HAP-1 (cell line): Measurements from ENCODE around the gene NRIP3.
"Not testable (repeated sequence)": the region's sequence is repeated elsewhere in the genome, so short reads cannot be mapped to it uniquely, and the experiment has no call there.

Experiments
- DNase-seq, 2 experiments: peaks; one replicate each; pipeline ENCODE4 v3.0.0-alpha.2; 2016 to 2020; ENCODE audit warnings: low spot score in 2 of 2
- H3K27me3 ChIP-seq: fragments of 250-450 bp; sonication (Bioruptor Pico); 2 replicates; pipeline ENCODE4 v1.5.1; 2020; ENCODE audit warnings: low read depth, mild to moderate bottlenecking, moderate library complexity
- H3K36me3 ChIP-seq: fragments of 250-450 bp; sonication (Bioruptor Pico); replicated peaks from 2 replicates; pipeline ENCODE4 v1.5.1; 2020; ENCODE audit warnings: mild to moderate bottlenecking
- H3K4me1 ChIP-seq: fragments of 250-450 bp; sonication (Bioruptor Pico); 2 replicates; pipeline ENCODE4 v1.5.1; 2020; ENCODE audit warnings: mild to moderate bottlenecking
- H3K4me3 ChIP-seq: fragments of 250-450 bp; sonication (Bioruptor Pico); 2 replicates; pipeline ENCODE4 v1.5.1; 2020; ENCODE audit warnings: mild to moderate bottlenecking, moderate library complexity
- H3K9me3 ChIP-seq: fragments of 250-450 bp; sonication (Bioruptor Pico); 2 replicates; pipeline ENCODE4 v1.5.1; 2020; ENCODE audit warnings: mild to moderate bottlenecking, moderate library complexity
- in situ Hi-C: fragments of 300-500 bp; cut with MboI; formaldehyde crosslinking; loops from 3 replicates; pipeline ENCODE4 v1.14.3; 2020; ENCODE audit warnings: low sequenced_read_pairs, inconsistent platforms, mixed read lengths

The NRIP3 gene

DNA sequence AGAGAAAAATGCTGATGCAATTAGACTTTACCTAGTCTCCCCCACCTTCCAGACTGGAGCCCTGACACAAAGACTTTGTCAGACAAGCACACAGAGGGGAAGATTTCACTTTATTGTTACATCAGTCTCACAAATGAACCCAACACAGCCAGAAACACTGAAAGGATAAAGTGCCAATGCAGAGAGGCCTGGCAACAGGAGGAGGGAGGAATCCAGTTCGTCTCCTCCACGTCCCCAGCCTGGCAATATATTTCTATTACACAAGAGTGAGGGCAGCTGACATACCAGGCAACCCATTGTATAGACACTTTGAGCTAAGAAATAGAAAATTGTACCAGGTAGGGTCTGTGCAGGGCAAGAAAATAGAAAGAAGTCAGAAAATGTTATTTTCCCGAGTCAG lies 23.3 kb downstream of the NRIP3 start:
- Histone ChIP-seq H3K4me3 (no peak overlapping the region), H3K36me3 (no peaks in the 10 kb centered on the region), H3K4me1 (no peaks in the 10 kb centered on the region), H3K27me3 (no peaks in the 10 kb centered on the region), H3K9me3 (no peaks in the 10 kb centered on the region)
- no peak for DNase-seq
- in situ Hi-C loops: no loop called here

DNA sequence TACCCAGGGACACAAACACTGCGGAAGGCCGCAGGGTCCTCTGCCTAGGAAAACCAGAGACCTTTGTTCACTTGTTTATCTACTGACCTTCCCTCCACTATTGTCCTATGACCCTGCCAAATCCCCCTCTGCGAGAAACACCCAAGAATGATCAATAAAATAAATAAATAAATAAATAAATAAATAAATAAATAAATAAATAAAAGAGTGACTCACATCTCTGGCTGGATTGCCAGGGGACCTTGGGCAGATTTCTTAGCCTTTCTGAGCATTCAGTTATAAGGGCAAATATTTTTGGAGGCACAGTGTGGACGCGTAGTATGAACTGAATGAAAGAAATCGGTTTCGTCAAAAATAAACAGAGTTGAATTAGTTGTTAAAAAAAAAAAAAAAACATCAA lies 24.4 kb downstream of the NRIP3 start:
- in situ Hi-C loops, DNase-seq, H3K27me3 ChIP-seq: not testable (repeated sequence)

DNA sequence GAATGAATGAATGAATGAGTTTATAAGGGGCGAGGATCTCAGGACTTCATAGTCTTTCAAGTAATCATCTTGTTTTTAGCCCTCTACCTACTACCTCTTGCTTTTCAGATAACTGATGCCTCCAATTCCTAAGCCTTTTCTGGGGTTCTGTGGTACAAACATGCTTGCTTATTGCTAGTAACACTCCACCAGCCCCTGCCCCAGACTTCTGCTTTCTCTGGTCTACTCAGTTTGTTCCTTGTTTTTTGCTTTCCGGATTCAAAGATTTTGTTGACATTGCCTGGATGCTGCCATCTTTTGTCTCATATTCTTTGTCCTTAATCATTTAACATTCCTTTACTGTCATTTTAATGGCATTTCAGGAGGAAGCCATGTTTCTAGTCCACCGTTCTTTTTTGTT lies 30.7 kb downstream of the NRIP3 start:
- in situ Hi-C loops: no loop called here
- Histone ChIP-seq H3K9me3 (no peaks in the 10 kb centered on the region), H3K36me3 (no peaks in the 10 kb centered on the region), H3K4me1 (peaks cover 4% of the 10 kb centered on the region), H3K4me3 (no peak overlapping the region), H3K27me3 (no peaks in the 10 kb centered on the region)
- DNase-seq: no peak

More for the DNA sequence above, 24.4 kb downstream of the NRIP3 start:
- H3K9me3 ChIP-seq, H3K4me3 ChIP-seq, H3K4me1 ChIP-seq, H3K36me3 ChIP-seq: not testable (repeated sequence)

DNA sequence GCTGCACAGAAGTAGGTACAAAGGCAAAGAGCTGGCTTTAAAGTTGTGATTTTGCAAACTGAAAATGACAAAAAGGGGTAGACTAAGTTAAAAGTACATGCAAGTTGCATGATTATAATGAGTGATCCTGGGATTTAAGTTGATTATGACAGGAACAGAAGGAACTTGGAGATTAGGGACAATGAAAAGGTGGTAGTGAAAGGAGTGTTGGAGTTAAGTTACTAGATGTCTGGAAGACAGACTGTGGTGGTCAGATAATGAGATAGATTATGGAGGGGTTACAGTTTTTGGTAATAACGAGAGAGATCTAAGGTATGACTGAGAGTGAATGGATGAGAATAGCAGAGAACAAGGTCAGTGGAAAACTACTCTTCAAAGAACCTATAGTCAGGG lies 31.9 kb downstream of the NRIP3 start:
- H3K4me3 ChIP-seq: no peak overlapping the region
- no peaks in the 10 kb centered on the region for H3K36me3 ChIP-seq
- in situ Hi-C loops: no loop called here
- peaks cover 4% of the 10 kb centered on the region for H3K4me1 ChIP-seq
- DNase-seq: no peak
- H3K9me3 ChIP-seq: no peaks in the 10 kb centered on the region
- H3K27me3 ChIP-seq: no peaks in the 10 kb centered on the region

DNA sequence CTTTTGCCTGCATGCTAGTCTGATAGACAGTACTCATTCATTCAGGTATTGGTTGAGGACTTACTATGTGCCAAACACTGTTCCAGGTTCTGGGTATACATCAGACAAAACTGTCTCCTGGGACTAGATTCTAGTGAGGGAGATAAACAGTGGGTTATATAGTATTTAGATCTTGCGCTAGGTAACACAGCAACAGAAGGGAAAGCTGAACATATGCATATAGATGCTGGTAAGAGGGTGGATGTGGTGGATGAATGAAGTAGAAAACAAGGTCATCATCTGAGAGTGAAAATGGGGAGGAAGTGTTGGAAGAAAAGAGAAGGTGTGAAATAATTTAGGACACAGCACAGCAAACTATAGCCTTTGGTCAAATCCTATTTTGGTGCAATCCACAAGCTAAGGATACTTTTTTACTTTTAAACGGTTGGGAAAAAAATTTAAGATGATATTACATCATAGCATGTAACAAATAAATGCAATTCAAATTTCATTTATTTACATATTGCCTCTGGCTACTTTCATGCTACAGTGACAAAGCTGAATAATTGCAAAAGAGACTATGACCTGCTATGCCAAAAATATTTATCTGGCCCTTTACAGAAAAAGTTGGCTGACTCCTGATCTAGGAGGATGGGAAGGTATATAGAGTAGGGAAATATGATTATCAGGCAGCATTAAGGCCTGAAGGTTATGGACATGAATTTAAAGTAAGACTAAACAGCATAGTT lies 32.4 kb downstream of the NRIP3 start:
- Histone ChIP-seq H3K4me1 (peaks cover 4% of the 10 kb centered on the region), H3K36me3 (no peaks in the 10 kb centered on the region), H3K9me3 (no peaks in the 10 kb centered on the region), H3K27me3 (no peaks in the 10 kb centered on the region), H3K4me3 (no peak overlapping the region)
- DNase-seq: no peak
- in situ Hi-C loops: no loop called here

DNA sequence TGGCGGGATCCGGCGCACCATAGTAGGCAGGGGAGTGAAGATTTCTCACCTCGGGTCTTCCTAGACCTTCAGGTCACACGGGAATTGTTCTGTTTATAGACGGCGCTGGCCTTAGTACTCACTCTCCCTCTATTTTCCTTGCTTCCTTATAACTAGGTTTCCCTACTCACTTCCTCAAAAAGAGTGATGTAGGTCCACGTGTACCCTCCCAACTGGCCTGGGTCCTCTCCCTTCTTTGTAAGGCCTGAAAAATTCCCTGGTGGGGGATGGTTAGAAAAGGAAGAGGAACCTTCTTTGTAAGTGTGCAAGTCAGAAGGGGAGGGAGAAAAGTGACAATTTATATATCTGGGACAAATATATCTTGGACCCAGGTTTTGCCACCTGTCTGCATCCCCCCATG lies 36.6 kb downstream of the NRIP3 start:
- Histone ChIP-seq H3K27me3 (no peaks in the 10 kb centered on the region), H3K4me1 (peaks cover 4% of the 10 kb centered on the region), H3K36me3 (no peaks in the 10 kb centered on the region), H3K4me3 (no peak overlapping the region), H3K9me3 (no peaks in the 10 kb centered on the region)
- DNase-seq: no peak
- in situ Hi-C loops: no loop called here

DNA sequence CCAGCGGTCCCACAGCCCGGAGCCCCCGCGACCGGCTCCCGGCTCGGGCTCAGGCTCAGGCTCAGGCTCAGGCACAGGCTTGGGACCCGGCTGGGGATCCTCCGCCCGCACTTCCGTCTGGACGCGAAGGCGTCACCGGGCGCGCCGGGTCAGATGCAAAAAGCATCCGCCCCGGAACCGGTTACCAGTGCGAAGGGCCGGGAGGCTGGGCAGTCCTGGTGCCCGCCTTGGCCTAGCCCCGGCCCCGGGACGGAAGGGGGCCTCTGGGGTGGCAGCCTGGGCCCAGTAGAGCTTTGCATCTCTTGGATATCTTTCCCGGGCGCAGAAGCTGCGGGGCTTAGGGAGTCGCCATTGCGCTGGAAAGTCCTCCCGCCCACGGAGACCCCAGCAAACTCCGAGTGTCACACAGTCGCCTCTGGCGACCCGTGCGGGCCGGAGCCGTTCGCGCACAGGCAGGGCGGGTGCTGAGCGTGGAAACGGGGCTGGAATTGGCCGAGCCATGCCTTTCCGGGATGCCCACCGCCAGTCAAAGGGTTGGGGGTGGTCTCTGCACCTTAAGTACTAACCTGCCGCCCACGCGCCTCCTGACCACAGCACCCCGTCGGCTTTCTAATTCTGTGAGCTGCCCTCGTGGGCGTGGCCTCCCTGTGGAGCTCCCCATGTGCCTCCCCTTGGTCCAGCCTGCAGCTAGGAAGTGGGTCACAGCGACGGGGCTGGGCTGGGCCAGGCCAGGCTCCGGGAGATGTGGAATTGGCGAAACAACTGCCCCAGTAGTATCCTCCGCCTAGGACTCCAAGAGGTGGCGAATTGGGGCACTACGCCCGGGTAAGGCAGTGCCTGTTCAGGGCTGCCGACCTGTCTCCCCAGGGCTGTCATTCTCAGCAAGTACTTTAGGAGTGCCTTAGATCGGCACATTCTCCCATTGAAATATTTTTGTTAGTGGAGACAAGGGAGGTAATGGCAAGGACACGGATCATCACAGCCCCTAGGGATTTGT lies 39.2 kb downstream of the NRIP3 start, which contains the start of gene TMEM9B:
TSS of gene TMEM9B (minus strand) at position 119 of the 997 bp plus-strand sequence. CDS start 129 bp downstream, outside the sequence.
- in situ Hi-C loops: no loop called here
- peak within 1 kb of the TSS; percentile 93 for H3K4me3 ChIP-seq
- no peaks in the 10 kb centered on the region for H3K27me3 ChIP-seq
- H3K4me1 ChIP-seq: 0 out of 2 replicates have a peak, but pooled peaks cover 1% of the 10 kb centered on the region
- peak; percentile 67 to 88 for DNase-seq
- no peaks in the 10 kb centered on the region for H3K36me3 ChIP-seq
- no peaks in the 10 kb centered on the region for H3K9me3 ChIP-seq

DNA sequence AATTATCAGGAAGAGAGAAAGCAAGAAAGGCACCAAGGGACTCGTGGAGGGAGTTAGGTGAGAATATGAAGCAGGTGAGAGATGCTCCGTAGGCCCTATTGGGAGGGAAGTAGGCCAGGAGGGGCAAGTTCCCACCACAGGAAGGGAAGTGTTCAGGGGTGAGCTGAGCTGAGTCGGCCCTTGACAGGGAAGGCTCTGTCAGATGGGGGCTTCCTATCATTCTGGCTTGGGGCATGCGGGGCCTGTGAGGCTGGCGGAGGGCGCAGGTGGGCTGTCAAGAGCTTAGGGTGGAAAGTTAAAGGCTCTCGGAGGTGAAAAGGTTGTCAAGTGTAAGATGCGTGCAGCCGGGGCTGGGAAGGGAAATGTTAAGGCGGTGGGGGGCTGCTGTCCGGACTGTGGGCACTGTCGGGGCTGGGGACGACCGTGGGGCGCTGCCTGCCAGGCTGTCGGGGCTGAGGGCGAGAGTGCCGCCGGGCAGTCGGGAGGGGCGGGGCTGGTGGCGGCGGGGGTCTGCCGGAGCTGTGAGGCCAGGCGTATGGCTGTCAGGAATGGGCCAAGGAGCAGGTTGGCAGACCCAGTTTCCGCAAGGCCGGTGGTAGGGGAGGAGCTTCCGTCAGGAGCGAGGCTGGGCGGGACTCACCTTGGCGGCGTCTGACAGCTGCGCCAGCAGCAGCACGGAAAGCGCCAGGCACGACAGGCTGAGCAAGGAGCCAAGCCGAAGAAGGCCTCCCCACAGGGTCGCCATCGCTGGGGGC lies 40.1 kb downstream of the NRIP3 start:
- Histone ChIP-seq H3K9me3 (no peaks in the 10 kb centered on the region), H3K4me3 (peak overlapping the region; percentile 93), H3K4me1 (no peaks in the 10 kb centered on the region), H3K36me3 (no peaks in the 10 kb centered on the region), H3K27me3 (no peaks in the 10 kb centered on the region)
- in situ Hi-C loops: no loop called here
- peak; percentile 66 to 86 for DNase-seq

DNA sequence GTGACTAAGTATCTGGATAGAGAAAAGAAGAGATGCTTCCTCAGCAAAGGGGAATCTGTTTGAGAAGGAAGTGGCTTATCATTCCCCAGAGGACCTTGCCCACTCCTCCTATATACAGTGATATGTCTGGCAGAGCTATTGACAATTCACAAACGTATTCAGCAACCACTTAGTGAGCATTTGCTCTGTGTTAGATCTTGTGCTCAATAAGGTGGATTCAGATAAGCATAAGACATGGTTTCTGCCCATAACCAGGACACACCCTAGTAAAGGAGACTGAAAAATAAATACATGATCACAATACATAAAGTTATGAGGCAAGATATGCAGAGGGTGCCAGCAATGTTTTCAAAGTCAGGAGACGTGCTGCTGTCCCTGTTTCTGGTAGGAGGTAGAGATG lies 41.0 kb downstream of the NRIP3 start:
- in situ Hi-C loops: no loop called here
- H3K27me3 ChIP-seq: no peaks in the 10 kb centered on the region
- DNase-seq: no peak
- peak overlapping the region; percentile 93; the same call in 1 of the 2 replicates for H3K4me3 ChIP-seq
- no peaks in the 10 kb centered on the region for H3K36me3 ChIP-seq
- H3K9me3 ChIP-seq: no peaks in the 10 kb centered on the region
- no peaks in the 10 kb centered on the region for H3K4me1 ChIP-seq

DNA sequence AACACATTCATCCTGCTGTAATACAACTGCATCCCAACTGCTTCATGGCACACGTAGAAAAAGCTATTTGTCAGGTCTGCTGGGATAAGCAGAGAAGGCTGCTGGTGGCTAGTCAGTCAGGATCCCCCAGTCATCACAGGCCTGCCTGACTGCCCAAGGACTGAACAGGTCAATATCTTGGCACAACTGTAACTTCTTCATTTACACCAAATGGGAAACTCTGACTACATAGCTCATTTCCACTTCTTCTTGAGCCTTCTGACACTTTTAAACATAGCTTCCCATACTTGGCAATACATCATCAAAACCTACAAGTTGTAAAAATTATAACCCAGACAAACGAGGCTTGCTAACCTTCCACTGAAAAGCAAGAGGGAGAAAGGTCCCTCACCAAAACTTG lies 42.4 kb downstream of the NRIP3 start:
- DNase-seq: no peak

DNA sequence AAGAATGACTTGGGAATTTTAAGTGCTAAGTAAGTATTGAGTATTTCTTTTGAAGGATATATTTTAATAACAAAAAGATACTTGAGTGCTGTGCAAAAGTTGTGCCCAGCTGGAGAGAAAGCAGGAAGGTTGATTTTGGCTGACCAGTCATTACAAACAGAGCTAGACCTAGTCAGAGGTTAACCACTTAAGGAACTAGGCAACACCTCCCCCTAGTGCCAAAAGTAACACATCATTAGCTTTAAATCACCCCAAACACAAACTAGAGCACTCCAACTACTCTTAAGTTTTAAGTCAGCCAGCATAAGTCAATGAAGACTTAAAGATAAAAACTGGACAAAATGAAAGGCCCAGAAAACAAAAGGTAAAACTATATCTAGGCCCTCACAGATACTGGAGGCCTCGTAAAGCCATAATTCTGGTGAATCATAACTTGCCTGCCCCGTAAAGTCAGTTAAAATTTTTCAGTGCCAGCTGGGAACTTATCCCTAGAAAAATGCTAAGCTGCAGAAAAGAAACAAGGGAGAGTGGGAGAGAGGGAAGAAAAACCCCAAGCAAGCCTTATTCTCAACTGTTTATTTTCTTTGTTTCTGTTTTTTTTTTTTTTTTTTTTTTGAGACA lies 44.1 kb downstream of the NRIP3 start:
- Histone ChIP-seq H3K4me3 (no peak overlapping the region), H3K27me3 (no peaks in the 10 kb centered on the region), H3K4me1 (no peaks in the 10 kb centered on the region), H3K36me3 (0 out of 2 replicates have a peak, but pooled peaks cover 5% of the 10 kb centered on the region), H3K9me3 (no peaks in the 10 kb centered on the region)
- peak; percentile 66 to 78 for DNase-seq
- in situ Hi-C loops: no loop called here

More for the DNA sequence above, 42.4 kb downstream of the NRIP3 start:
- Histone ChIP-seq H3K4me1 (no peaks in the 10 kb centered on the region), H3K4me3 (no peak overlapping the region), H3K36me3 (no peaks in the 10 kb centered on the region), H3K27me3 (no peaks in the 10 kb centered on the region), H3K9me3 (no peaks in the 10 kb centered on the region)
- in situ Hi-C loops: no loop called here

DNA sequence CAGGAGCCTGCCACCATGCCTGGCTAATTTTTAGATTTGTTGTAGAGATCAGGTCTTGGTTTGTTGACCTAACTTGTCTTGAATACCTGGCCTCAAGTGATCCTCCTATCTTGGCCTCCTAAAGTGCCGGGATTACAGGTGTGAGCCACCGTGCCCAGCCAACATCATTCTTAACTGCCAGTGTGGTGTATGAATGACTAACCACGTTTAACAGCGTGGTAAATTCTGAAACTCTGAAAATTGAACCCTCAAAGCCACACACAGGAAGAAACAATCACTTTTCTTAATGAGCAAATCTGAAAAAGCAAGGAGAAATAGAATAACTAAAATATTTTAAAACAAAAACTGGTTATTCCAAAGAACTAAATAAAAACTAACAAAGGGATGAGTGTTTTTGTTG lies 46.9 kb downstream of the NRIP3 start:
- Histone ChIP-seq H3K36me3 (peaks cover 12% of the 10 kb centered on the region; the same call in 1 of the 2 replicates), H3K4me1 (no peaks in the 10 kb centered on the region), H3K9me3 (no peaks in the 10 kb centered on the region), H3K4me3 (no peak overlapping the region), H3K27me3 (no peaks in the 10 kb centered on the region)
- DNase-seq: no peak
- in situ Hi-C loops: no loop called here

DNA sequence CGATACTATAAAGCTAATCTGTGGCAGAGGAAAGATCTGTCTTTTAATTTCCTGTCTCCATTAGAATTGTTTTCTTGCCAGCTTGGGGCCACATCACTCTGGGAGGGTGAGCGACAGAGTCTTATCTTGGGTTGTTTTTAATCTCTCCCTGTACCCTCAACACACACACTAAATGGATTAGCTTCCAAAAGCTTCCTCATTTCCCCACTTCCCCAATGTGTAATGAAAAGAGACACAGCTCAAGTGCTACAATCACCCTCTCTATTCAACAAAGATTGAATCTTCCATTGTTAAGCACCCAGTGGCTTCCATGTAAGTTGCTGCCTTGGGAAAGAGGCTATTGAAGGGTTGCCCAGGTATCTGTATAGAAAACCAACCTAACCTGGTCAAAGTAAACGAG lies 54.9 kb downstream of the NRIP3 start:
- peaks cover 12% of the 10 kb centered on the region for H3K36me3 ChIP-seq
- DNase-seq: no peak

More for the DNA sequence above, 54.9 kb downstream of the NRIP3 start:
- Histone ChIP-seq H3K9me3 (no peaks in the 10 kb centered on the region), H3K4me1 (peaks cover 2% of the 10 kb centered on the region; the same call in 1 of the 2 replicates), H3K27me3 (no peaks in the 10 kb centered on the region), H3K4me3 (no peak overlapping the region)
- in situ Hi-C loops: no loop called here
